ENCODE results near the gene CSRP3.

- TF ChIP-seq CTCF (conservative IDR thresholded peaks at IDR 0.05) (no peak), EZH2 (IDR thresholded peaks at IDR 0.05; ENCODE audit: low read depth) (no peak)
These were observed 5.4 kb downstream of the CSRP3 start for GRCh38 chr11:19196432-19196831.
